Transverse colon (tissue), 4 donors: ENCODE data around the gene DCHS2. TPM values are rescaled to one million over a fixed set of nuclear protein-coding genes. Genes with fewer than 3 reads are reported as not detected.

Experiments used
- DNase-seq: peaks from one replicate; pipeline ENCODE4 v3.0.0-alpha.2; 2019
- H3K27ac ChIP-seq, 4 donors: fragments of 200-600 bp; sonication (generic); 2 replicates each; pipeline ENCODE4 v1.5.1; 2016 to 2018; ENCODE audit warnings: inconsistent platforms in 4 of 4
- H3K27me3 ChIP-seq: fragments of 200-600 bp; sonication (generic); 2 replicates; pipeline ENCODE4 v1.5.1; 2017; ENCODE audit warnings: inconsistent platforms
- H3K36me3 ChIP-seq, 4 donors: fragments of 200-600 bp; sonication (generic); 2 replicates each; pipeline ENCODE4 v1.5.1; 2017 to 2019; ENCODE audit warnings: inconsistent platforms in 4 of 4
- H3K4me1 ChIP-seq, 4 donors: fragments of 200-600 bp; sonication (generic); 2 replicates each; pipeline ENCODE4 v1.5.1; 2017 to 2020; ENCODE audit warnings: inconsistent platforms in 4 of 4
- H3K4me3 ChIP-seq, 4 donors: fragments of 200-600 bp; sonication (generic); 1 replicate in 1 of 4; 2 replicates in 3 of 4; pipeline versions ENCODE4 v1.5.1 to v1.6.1; 2017 to 2019; ENCODE audit warnings: inconsistent platforms in 4 of 4
- H3K9me3 ChIP-seq, 2 donors: fragments of 200-600 bp; sonication (generic); 2 replicates each; pipeline ENCODE4 v1.5.1; 2017 to 2019; ENCODE audit warnings: inconsistent platforms in 2 of 2
- CTCF ChIP-seq, 5 experiments: fragments of 200-600 bp in 3 of 5; fragments of 450-650 bp in 2 of 5; sonication (generic) in 3 of 5; IDR thresholded peaks; 1 replicate in 2 of 5; 2 replicates in 3 of 5; pipeline ENCODE4 v1.5.1; 2016 to 2017; ENCODE audit warnings: antibody characterized with exemption in 5 of 5, inconsistent platforms in 3 of 5, mild to moderate bottlenecking in 2 of 5, moderate library complexity in 1 of 5
- EP300 ChIP-seq: sonication (generic); formaldehyde crosslinking; IDR thresholded peaks from one replicate; pipeline ENCODE4 v1.6.1; 2017; ENCODE audit warnings: antibody characterized with exemption, low read depth
- POLR2A ChIP-seq: fragments of 450-650 bp; IDR thresholded peaks from one replicate; pipeline ENCODE4 v1.6.1; 2016; ENCODE audit warnings: antibody characterized with exemption, mild to moderate bottlenecking, moderate library complexity
- POLR2AphosphoS5 ChIP-seq, 3 donors: sonication (generic); formaldehyde crosslinking; IDR thresholded peaks; one replicate each; pipeline ENCODE4 v1.6.1; 2016; ENCODE audit warnings: antibody characterized with exemption in 3 of 3
- WGBS, 2 donors: methylation state at CpG; one replicate each; pipeline ENCODE4 v1.1.5; 2018; ENCODE audit warnings: low coverage in 1 of 2; 5-methylcytosine and 5-hydroxymethylcytosine counted together
- in situ Hi-C, 4 donors: fragments of 200-750 bp; cut with MboI; loops; one replicate each; pipeline versions ENCODE4 v1.15.0 to v1.15.1; 2017; ENCODE audit warnings: low sequenced_read_pairs in 3 of 4, low pct_ligation_motif_present in 1 of 4, low pct_unique_long_range_greater_than_20kb in 1 of 4
- intact Hi-C: fragments of 100-400 bp; cut with DNase I; formaldehyde crosslinking; loops from one replicate; pipeline ENCODE4 v1.15.1; 2023; ENCODE audit warnings: low total_unique reads
- total RNA-seq, 4 donors: library from RNA; depleted of rRNA; stranded (reverse); fragments of >200 nt; gene quantifications; one replicate each; pipeline ENCODE4 v1.1.0, GENCODE V29; 2016

The DCHS2 gene
- total RNA-seq, 4 donors from 2014 or later: 0.60 to 20.6 (median 2.9) TPM

- Histone ChIP-seq H3K4me1 (peaks cover 0 to 22% (median 9%) of the 10 kb centered on the region in 4 donors), H3K4me3 (peak overlapping the region; percentile 13 to 44 (median 24)), H3K27me3 (peaks cover 58% of the 10 kb centered on the region), H3K36me3 (no peaks in the 10 kb centered on the region), H3K27ac (peak overlapping the region; percentile 53 to 82 (median 67)), H3K9me3 (no peaks in the 10 kb centered on the region)
- intact Hi-C loops: loop anchor here (5.0 kb wide), 1 partner anchor 73 kb away; no protein-coding TSS in a partner anchor
- DNase-seq: peak; percentile 9
- in situ Hi-C loops: no loop called here
- no peak for TF ChIP-seq POLR2A
- TF ChIP-seq EP300: no peak
- no peak for TF ChIP-seq POLR2AphosphoS5 (IDR thresholded peaks at IDR 0.05)
- TF ChIP-seq CTCF (IDR thresholded peaks at IDR 0.05): no peak
- 25% methylated on average over 58 of the region's 76 CpGs; no CpG with 5 or more reads in 1 of the 2 donors for WGBS, 2 donors
Measured at GRCh38 chr4:154490583-154491340, 837 bp downstream of the DCHS2 start.

- Histone ChIP-seq H3K9me3 (no peaks in the 10 kb centered on the region), H3K27ac (no peak overlapping the region), H3K36me3 (no peaks in the 10 kb centered on the region), H3K4me1 (peaks cover 0 to 22% (median 9%) of the 10 kb centered on the region in 4 donors), H3K4me3 (peak overlapping the region in 3 of 4 donors; percentile 13 to 44 (median 28)), H3K27me3 (peaks cover 58% of the 10 kb centered on the region)
- intact Hi-C loops: loop anchor here (5.0 kb wide), 1 partner anchor 73 kb away; no protein-coding TSS in a partner anchor
- no peak for DNase-seq
- TF ChIP-seq CTCF (IDR thresholded peaks at IDR 0.05): no peak
- TF ChIP-seq EP300: no peak
- no peak for TF ChIP-seq POLR2AphosphoS5 (IDR thresholded peaks at IDR 0.05)
- no peak for TF ChIP-seq POLR2A
- WGBS, 2 donors: 35% methylated on average over 14 of the region's 55 CpGs; no CpG with 5 or more reads in 1 of the 2 donors
- in situ Hi-C loops: no loop called here
Measured at GRCh38 chr4:154490234-154490582, 1.4 kb downstream of the DCHS2 start.

GRCh38 chr4:154489558-154490233 lies 1.9 kb downstream of the DCHS2 start:
- intact Hi-C loops (loop anchor here (5.0 kb wide), 1 partner anchor 72 kb away; no protein-coding TSS in a partner anchor), in situ Hi-C loops (no loop called here)
- DNase-seq: no peak
- 76% methylated on average over 52 of the region's 56 CpGs; no CpG with 5 or more reads in 1 of the 2 donors for WGBS, 2 donors
- H3K27me3 ChIP-seq: peaks cover 58% of the 10 kb centered on the region
- H3K27ac ChIP-seq: no peak overlapping the region
- H3K9me3 ChIP-seq: no peaks in the 10 kb centered on the region
- peaks cover 0 to 22% (median 9%) of the 10 kb centered on the region in 4 donors for H3K4me1 ChIP-seq
- no peak for TF ChIP-seq CTCF (IDR thresholded peaks at IDR 0.05)
- TF ChIP-seq POLR2A: no peak
- TF ChIP-seq EP300: no peak
- TF ChIP-seq POLR2AphosphoS5 (IDR thresholded peaks at IDR 0.05): no peak
- H3K4me3 ChIP-seq: peak overlapping the region in 2 of 4 donors; percentile 28 to 44
- no peaks in the 10 kb centered on the region for H3K36me3 ChIP-seq

GRCh38 chr4:154487145-154487544 lies 4.5 kb downstream of the DCHS2 start:
- TF ChIP-seq CTCF (IDR thresholded peaks at IDR 0.05) (no peak), EP300 (no peak), POLR2AphosphoS5 (IDR thresholded peaks at IDR 0.05) (no peak), POLR2A (no peak)
- Histone ChIP-seq H3K4me3 (no peak overlapping the region), H3K9me3 (no peaks in the 10 kb centered on the region), H3K4me1 (peaks cover 0 to 20% (median 8%) of the 10 kb centered on the region in 4 donors), H3K27me3 (peaks cover 33% of the 10 kb centered on the region), H3K27ac (no peak overlapping the region), H3K36me3 (no peaks in the 10 kb centered on the region)
- intact Hi-C loops: no loop called here
- WGBS, 2 donors: 60 to 78% methylated on average over 1 to 4 of the region's 4 CpGs
- no peak for DNase-seq
- in situ Hi-C loops: no loop called here
